MM.1S (cell line): ENCODE measurements around the gene PWWP2B.

ENCODE experiments used
- CTCF ChIP-seq: fragments of 300-600 bp; sonication (generic); IDR thresholded peaks from 2 replicates; pipeline ENCODE4 v1.5.1; 2016; ENCODE audit warnings: antibody characterized with exemption, low read length, mixed read lengths
- EZH2 ChIP-seq: fragments of 300-600 bp; sonication (generic); optimal IDR thresholded peaks from 2 replicates; pipeline ENCODE3; 2017; ENCODE audit warnings: low read depth, mild to moderate bottlenecking, antibody characterized with exemption, low read length, mixed read lengths
- EZH2phosphoT487 ChIP-seq: fragments of 300-600 bp; sonication (generic); IDR thresholded peaks from 2 replicates; pipeline ENCODE4 v1.6.1; 2018; ENCODE audit warnings: antibody characterized with exemption, low read length

- no peak for TF ChIP-seq CTCF
- TF ChIP-seq EZH2 = no peak
- TF ChIP-seq EZH2phosphoT487 = no peak
These were observed 19.7 kb upstream of the PWWP2B start for GRCh38 chr10:132377326-132377725.
